Bone marrow (tissue), 2 donors: ENCODE results near the gene TMEM127.

Source experiments
- DNase-seq, 2 donors: peaks; one replicate each; lab custom pipeline; 2025; lab: John Stamatoyannopoulos, UW

The TMEM127 gene

GRCh38 chr2:96264086-96264485 is 1.7 kb downstream of the TMEM127 start:
- DNase-seq, result no peak

DNA sequence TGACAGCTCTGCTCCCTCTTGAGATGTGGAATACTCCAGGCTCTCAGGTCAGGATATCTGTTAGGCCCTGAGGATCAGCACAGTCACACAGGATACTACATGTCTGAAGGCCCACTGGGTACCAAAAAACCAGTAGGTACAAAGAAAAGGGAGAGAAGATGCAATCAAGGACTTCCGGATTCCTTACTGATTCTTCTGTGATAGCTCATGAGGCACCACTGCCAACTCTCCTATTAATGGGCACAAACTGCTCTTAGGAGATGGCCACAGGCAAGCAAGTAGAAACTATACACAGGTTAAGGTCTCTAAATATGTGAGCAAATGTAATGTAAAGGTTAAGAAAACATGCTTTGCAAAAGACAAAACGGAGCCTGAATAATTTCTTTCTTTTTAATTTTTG is 3.5 kb downstream of the TMEM127 start:
- DNase-seq, result no peak

- no peak for DNase-seq
Observed at GRCh38 chr2:96261328-96262003, 4.3 kb downstream of the TMEM127 start.

DNA sequence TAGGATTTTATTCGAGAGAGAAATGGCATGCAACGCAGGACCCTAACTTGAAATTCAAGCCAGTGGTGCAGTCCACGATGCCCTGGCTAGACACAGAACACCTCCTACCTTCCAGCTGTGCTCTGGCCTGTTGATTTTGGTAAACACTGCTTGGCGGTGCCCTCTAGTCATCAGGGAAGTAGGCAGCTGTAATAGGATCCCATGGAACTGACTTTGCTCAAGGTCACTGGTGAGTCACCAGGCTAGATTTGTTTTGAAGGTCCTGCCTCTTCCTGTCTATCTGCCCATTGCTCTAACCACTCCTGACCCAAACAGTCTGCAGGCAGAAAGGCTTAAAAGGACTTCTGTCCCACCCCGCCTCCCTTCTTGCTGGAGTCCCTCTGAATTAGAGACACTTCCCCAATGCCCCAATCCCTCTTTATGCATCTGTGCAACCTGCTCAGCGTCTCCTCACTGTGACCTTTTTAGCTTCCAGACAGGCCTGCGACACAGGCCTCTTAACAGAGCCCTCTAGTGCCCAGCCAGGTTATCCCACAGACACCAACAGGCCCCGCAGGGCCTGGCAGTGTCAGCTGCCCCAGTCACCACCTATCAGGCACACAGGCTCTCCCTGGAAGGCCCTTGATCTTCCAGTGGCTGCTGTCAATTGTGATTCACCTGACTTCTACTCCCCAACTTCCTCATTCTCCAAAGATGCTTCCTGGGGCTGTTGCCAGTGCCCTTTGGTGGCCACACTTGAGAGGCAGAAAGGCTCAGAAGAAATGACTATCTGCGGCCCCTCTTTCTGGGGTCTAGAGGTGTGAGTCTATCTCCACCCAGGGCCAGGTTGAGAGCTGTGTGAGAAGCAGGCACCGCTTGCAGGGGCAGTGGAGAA is 5.2 kb downstream of the TMEM127 start:
- peak; percentile 38 to 82 for DNase-seq

DNA sequence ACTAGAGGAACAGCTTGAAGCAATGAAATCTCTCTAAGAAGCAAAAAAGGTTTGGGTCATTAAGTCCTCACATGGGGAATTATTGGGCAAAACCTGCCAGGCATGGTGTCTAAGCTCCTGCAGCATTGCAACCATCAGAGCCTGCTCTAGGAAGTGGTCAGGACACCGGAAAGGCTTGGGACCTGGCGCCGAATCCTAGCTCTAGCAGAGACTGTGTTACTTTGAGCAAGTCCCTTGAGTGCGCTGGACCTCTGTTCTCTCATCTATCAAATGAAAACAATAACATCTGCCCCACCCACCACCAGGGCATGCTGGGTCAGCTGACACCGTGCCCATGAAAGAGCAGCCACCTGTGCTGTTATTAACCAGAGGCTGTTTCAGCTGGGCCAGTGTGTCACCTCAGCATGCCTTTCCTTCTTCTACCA is 6.3 kb downstream of the TMEM127 start:
- DNase-seq, result no peak

GRCh38 chr2:96258166-96259022 is 7.4 kb downstream of the TMEM127 start:
- no peak for DNase-seq

DNA sequence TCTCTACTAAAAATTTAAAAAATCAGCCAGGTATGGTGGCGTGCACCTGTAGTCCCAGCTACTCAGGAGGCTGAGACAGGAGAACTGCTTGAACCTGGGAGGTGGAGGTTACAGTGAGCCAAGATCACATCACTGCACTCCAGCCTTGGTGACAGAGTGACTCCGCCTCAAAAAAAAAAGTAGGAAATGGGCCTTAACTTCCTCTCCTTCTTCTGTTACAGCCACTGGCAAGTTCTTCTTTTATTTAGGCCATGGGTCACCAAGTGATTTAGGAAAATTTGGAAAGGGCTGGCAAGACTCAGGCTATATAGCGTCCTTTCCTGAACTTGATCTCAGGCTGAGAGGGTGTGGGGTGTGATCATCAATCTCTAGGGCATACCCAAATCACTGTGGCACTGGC is 8.1 kb downstream of the TMEM127 start:
- DNase-seq, result peak in 1 of 2 donors; percentile 43

GRCh38 chr2:96256611-96257113 is 9.1 kb downstream of the TMEM127 start:
- peak in 1 of 2 donors; percentile 51 for DNase-seq

DNA sequence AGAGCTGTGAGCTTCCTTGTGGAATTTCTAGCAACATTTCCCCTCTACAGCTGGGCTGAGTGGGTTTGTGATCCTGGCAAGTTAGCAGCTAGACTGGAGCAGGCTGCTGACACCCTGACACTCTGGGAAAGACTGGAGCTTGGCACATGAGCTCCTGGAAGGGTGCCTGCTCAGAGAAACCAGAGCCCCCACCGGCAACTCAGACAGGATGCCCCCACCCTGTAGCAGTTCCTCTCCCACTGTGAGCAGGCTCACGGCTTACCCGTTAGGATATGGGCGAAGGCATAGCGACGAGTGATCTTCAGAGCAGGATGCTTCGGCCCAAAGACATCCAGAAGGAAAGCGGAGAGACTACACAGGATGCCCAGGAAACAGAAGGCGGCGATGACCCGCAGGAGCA is 11.2 kb downstream of the TMEM127 start:
- DNase-seq, result no peak

- no peak for DNase-seq
Observed at GRCh38 chr2:96253006-96253405, 12.8 kb downstream of the TMEM127 start.

DNA sequence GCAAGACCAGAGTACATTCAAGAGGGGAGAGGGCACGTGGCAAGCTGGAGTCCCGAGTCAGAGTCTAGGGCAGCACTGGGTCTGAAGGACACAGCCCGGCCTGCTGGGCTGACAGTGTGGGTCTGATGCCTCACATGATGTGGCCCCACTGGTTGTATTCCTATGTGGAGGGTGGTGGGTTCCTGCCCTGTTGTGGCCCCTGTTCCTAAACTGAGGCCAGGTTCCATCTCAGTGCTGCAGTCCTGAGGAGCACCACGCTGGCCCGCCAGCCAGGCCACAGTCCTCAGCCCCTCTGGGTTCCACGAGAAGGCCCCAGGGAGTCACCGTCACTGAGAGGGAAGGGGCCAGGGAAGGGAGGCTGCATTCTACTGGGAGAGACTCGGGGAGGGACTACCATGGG is 13.3 kb downstream of the TMEM127 start:
- DNase-seq, result no peak

DNA sequence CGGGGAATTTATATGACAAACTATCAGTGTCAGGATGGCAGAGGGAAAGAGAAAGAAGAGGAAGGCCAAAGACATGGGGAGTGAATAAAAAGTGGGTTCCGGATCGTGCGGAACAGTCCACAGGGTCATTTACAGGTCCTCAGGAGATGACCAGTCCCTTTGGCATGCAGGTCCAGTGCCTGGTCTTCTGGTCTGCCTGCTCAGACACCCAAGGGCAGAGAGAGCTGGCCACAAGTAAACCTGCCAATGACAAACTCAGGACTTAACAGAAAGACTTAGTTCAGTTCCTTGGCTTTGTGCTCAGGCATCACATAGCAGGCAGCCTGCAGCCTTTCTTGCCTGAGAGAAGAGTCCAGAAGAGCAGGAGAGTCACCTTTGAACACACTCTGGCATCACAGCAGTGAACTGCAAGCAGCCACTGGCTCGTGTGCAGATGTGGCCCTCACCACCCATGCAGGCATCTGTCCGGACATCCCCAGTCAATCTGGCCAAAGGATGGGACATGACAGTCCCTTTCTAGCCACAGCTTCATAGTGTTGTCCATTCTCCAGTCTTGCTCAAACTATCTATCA is 14.0 kb downstream of the TMEM127 start:
- no peak for DNase-seq

- no peak for DNase-seq
Observed at GRCh38 chr2:96250188-96250587, 15.6 kb downstream of the TMEM127 start.

GRCh38 chr2:96249654-96250053 is 16.1 kb downstream of the TMEM127 start:
- no peak for DNase-seq

DNA sequence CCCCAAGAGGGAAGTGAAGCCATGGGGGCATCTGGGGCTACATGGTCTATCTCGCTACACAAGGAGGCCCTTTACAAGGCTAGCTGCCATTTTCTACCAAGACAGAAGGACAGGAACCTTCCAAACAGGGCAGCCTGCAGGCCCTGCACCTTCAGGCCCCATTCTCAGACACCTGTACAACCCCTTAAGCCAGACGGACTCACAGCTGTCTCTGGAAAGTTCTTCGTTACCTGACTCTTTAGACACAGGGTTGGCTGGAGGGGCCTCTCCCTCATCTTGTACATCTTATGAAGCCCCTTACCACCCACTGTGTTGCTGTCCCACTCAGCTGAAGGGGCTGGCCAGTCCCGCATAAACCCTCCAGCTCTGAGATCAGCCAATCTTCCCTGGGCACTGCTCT is 17.2 kb downstream of the TMEM127 start:
- DNase-seq, result no peak

- no peak for DNase-seq
Observed at GRCh38 chr2:96247896-96248295, 17.9 kb downstream of the TMEM127 start.

- DNase-seq, result no peak
Observed at GRCh38 chr2:96247009-96247408, 18.8 kb downstream of the TMEM127 start.

- DNase-seq, result peak; percentile 39 to 78
Observed at GRCh38 chr2:96245609-96246390, 20.0 kb downstream of the TMEM127 start.

DNA sequence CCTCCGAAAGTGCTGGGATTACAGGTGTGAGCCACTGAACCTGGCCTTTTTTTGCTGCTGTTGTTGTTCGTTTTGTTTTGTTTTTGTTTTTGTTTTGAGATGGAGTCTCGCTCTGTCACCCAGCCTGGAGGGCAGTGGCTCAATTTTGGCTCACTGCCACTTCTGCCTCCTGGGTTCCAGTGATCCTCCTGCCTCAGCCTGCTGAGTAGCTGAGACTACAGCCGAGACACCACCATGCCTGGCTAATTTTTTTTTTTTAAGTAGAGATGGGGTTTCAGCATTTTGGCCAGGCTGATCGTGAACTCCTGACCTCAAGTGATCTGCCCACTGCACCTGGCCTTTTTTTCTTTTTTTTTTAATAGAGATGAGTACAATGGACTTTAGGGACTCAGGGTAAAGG is 22.0 kb downstream of the TMEM127 start:
- no peak for DNase-seq

GRCh38 chr2:96241900-96242611 is 23.7 kb downstream of the TMEM127 start:
- peak; percentile 54 to 72 for DNase-seq
